Ovary (tissue), 9 donors: ENCODE data around the gene DNAJC7. TPM values are rescaled to one million over a fixed set of nuclear protein-coding genes. Genes with fewer than 3 reads are reported as not detected.

Source experiments
- DNase-seq, 5 donors: peaks; one replicate each; pipeline ENCODE4 v3.0.0-alpha.2; 2019 to 2020
- H3K27ac ChIP-seq, 2 donors: fragments of 200-600 bp; one replicate each; pipeline versions ENCODE4 v1.5.1 to v1.8.0; 2019 to 2022
- H3K27me3 ChIP-seq: fragments of 200-600 bp; one replicate; pipeline ENCODE4 v1.8.0; 2022
- H3K36me3 ChIP-seq: fragments of 200-600 bp; sonication (generic); one replicate; pipeline ENCODE4 v1.5.1; 2019
- H3K4me1 ChIP-seq: one replicate; pipeline ENCODE4 v1.8.1; 2013; ENCODE audit warnings: mild to moderate bottlenecking, moderate library complexity; ENCODE audit not compliant: insufficient read depth
- H3K4me3 ChIP-seq: fragments of 200-600 bp; sonication (generic); one replicate; pipeline ENCODE4 v1.5.1; 2017
- H3K9me3 ChIP-seq, 2 donors: fragments of 200-600 bp in 1 of 2; sonication (generic) in 1 of 2; one replicate each; pipeline versions ENCODE4 v1.5.1 to v1.8.1; 2013 to 2019; ENCODE audit warnings: mild to moderate bottlenecking in 1 of 2, moderate library complexity in 1 of 2
- CTCF ChIP-seq, 3 donors: fragments of 450-650 bp in 2 of 3; fragments of 200-600 bp in 1 of 3; IDR thresholded peaks; one replicate each; pipeline versions ENCODE4 v1.5.1 to v1.8.0; 2016 to 2022; ENCODE audit warnings: antibody characterized with exemption in 3 of 3, mild to moderate bottlenecking in 1 of 3
- EP300 ChIP-seq: sonication (generic); formaldehyde crosslinking; IDR thresholded peaks from one replicate; pipeline ENCODE4 v1.6.1; 2017; ENCODE audit warnings: antibody characterized with exemption
- POLR2A ChIP-seq: fragments of 450-650 bp; IDR thresholded peaks from one replicate; pipeline ENCODE4 v1.6.1; 2017; ENCODE audit warnings: antibody characterized with exemption, mild to moderate bottlenecking, moderate library complexity
- WGBS, 3 donors: extraction: QIAGEN DNeasy Blood & Tissue Kit in 1 of 3; methylation state at CpG; one replicate each; pipeline versions ENCODE4 v1.1.5 to v1.1.7; 2013 to 2017; 5-methylcytosine and 5-hydroxymethylcytosine counted together
- intact Hi-C, 4 donors: fragments of 100-400 bp; cut with DNase I; formaldehyde crosslinking; loops; one replicate each; pipeline versions ENCODE4 v1.11.0 to v1.15.1; 2022 to 2023
- polyA plus RNA-seq, 2 donors: library from polyadenylated mRNA; stranded (reverse); fragments of 200-250 nt in 1 of 2; fragments of 350-450 nt in 1 of 2; fragmentation: Illumina TruSeq in 1 of 2; extraction: RNeasy Lipid Tissue Mini Kit (QIAGEN cat#74804) in 1 of 2; gene quantifications; one replicate each; pipeline ENCODE4 v1.2.3, GENCODE V29; 2013 to 2014
- total RNA-seq, 7 donors: library from RNA; depleted of rRNA in 2 of 7; stranded (reverse); fragments of >200 nt in 2 of 7; fragmentation: NEBNext Ultra II Directional in 3 of 7; extraction: Animal tissue kit (Norgen Biotek cat#: 25700) in 3 of 7; gene quantifications; one replicate each; pipeline versions ENCODE4 v1.1.0 to v1.2.4, GENCODE V29; 2016 to 2023
- donor health status: DM: no; HTN: no; CAD: no; lungs with moderate emphysema.
- donor health status: DM: no; HTN: no; CAD: no.
- donor health status: Bipolar disorder and iron deficiency.
- donor health status: DM: yes; HTN: yes; CAD: no.
- donor health status: DM: no; HTN: no; CAD: no.
- donor health status: DM: yes; HTN: yes; CAD: no.

DNAJC7 gene
- total and polyA plus RNA-seq, 9 donors: 37.7 to 102 (median 70.1) TPM

DNA sequence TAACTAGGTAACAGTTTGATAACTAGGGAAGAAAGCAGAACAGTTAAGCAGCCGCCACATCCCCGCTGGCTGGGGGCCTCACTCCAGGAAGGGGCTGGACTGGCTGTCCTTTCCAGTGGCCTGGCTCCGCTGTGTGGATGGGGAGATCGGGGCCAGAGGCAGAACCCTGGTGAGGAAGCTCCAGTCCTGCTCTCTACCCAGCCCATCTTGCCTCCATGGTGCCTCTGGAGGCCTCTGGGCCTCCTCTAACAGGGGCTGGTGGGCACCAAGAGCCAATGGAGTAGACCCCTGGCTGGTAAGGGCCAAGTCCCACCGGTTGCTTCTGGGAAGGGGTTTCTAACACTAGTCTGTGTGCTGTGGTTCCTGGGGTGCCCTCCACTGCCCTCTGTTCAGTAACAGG, 42.6 kb downstream of the DNAJC7 start:
- Histone ChIP-seq H3K27me3 (no peaks in the 10 kb centered on the region), H3K36me3 (no peaks in the 10 kb centered on the region), H3K27ac (peak overlapping the region in 1 of 2 donors; percentile 76), H3K4me1 (peaks cover 6% of the 10 kb centered on the region), H3K4me3 (no peak overlapping the region), H3K9me3 (no peaks in the 10 kb centered on the region)
- intact Hi-C loops: loop anchor here in 1 of 4 donors (5.0 kb wide), 1 partner anchor 603 kb away; the partner anchor contains the start of gene PSMC3IP
- 80 to 86% (median 85%) methylated on average over 5 of the region's 5 CpGs for WGBS, 3 donors
- peak in 1 of 5 donors; percentile 46 for DNase-seq
- no peak for TF ChIP-seq EP300
- TF ChIP-seq CTCF (IDR thresholded peaks at IDR 0.05): no peak
- no peak for TF ChIP-seq POLR2A

DNA sequence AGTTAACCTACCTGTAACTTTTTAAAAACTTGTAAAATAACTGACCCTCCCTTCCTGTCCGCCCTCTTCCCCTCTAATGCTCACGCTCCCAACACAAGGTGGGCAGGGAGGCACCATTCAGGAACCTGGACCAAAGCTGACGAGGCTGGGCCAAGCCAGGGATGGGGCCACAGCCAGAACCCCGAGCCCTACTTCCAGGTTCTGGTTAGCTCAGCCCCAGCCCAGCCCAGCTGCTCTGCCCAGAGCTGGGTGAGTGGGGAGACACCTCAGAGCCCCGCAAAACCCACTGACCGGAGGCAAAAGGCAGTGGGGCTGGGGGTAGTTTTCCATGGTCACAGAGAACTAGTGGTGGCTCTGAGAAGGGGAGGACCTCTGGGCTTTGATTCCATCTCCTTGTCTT, 43.2 kb downstream of the DNAJC7 start:
- no peaks in the 10 kb centered on the region for H3K27me3 ChIP-seq
- intact Hi-C loops: loop anchor here in 1 of 4 donors (5.0 kb wide), 1 partner anchor 603 kb away; the partner anchor contains the start of gene PSMC3IP
- H3K27ac ChIP-seq: peak overlapping the region in 1 of 2 donors; percentile 76
- H3K4me1 ChIP-seq: peaks cover 6% of the 10 kb centered on the region
- WGBS, 3 donors: 79 to 83% (median 81%) methylated on average over 6 of the region's 6 CpGs
- no peak overlapping the region for H3K4me3 ChIP-seq
- H3K9me3 ChIP-seq: no peaks in the 10 kb centered on the region
- peak in 1 of 5 donors; percentile 39 for DNase-seq
- no peak for TF ChIP-seq POLR2A
- no peak for TF ChIP-seq EP300
- TF ChIP-seq CTCF (IDR thresholded peaks at IDR 0.05): no peak
- no peaks in the 10 kb centered on the region for H3K36me3 ChIP-seq

GRCh38 chr17:41973408-41973811, 43.8 kb downstream of the DNAJC7 start:
- Histone ChIP-seq H3K4me1 (peaks cover 6% of the 10 kb centered on the region), H3K36me3 (no peaks in the 10 kb centered on the region), H3K9me3 (no peaks in the 10 kb centered on the region), H3K4me3 (no peak overlapping the region), H3K27me3 (no peaks in the 10 kb centered on the region), H3K27ac (peak overlapping the region; percentile 11 to 76)
- intact Hi-C loops: loop anchor here in 1 of 4 donors (5.0 kb wide), 1 partner anchor 604 kb away; the partner anchor contains the start of gene PSMC3IP
- peak; percentile 63 to 80 (median 72) for DNase-seq
- TF ChIP-seq CTCF (IDR thresholded peaks at IDR 0.05) (no peak), POLR2A (no peak)
- 11 to 28% (median 15%) methylated on average over 19 of the region's 19 CpGs for WGBS, 3 donors

DNA sequence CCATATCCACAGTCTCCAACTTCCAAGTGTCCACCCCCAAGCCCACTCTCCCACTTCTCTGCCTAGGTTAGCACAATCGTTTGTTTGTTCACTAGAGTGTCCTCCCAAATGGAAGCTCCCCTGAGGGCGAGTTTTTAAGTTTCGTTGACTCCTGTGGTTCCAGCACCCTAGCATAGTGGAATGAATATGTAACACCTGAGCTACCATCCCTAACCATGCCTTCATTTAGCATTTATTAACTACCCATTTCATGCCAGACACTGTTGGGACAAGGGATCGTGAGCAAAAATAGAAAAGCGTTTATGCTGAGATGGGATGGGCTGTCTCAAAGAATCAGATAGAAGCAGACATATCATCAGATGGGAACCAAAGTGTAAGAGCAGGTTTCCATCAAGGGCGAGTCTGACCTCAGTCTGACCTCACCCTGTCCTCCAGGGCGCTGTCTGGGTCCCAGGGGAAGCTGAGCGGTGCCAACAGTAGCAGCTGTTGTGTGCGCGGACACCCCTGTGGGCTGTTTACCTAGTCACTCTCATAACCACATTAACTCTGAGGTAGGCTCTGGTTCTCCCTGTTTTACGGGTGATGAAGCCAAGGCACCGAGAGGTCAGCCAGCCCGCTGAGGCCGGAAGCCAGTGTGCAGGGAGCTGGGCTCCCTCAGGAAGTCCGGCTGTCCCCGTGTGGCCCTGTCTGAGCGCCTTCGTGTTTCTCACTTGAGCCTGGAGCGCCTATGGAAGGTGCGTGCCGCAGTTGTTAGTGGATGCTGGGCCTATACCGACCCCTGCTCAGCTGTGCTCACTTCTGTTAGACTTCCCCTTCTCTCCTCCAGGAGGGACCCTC, 44.5 kb downstream of the DNAJC7 start:
- Histone ChIP-seq H3K36me3 (no peaks in the 10 kb centered on the region), H3K9me3 (no peaks in the 10 kb centered on the region), H3K4me3 (no peak overlapping the region), H3K4me1 (peaks cover 6% of the 10 kb centered on the region), H3K27me3 (no peaks in the 10 kb centered on the region), H3K27ac (peak overlapping the region; percentile 11 to 76)
- intact Hi-C loops: loop anchor here in 1 of 4 donors (5.0 kb wide), 1 partner anchor 605 kb away; the partner anchor contains the start of gene PSMC3IP
- TF ChIP-seq CTCF (IDR thresholded peaks at IDR 0.05): no peak
- TF ChIP-seq POLR2A: no peak
- TF ChIP-seq EP300: no peak
- WGBS, 3 donors: 33 to 50% (median 41%) methylated on average over 22 of the region's 22 CpGs
- DNase-seq: peak; percentile 47 to 74 (median 49)
